A549 (cell line): ENCODE results near the gene C10orf67. TPM values are rescaled to one million over a fixed set of nuclear protein-coding genes. Genes with fewer than 3 reads are reported as not detected.

Experiments used
- ATAC-seq, 2 experiments: fragments of 200-7000 bp in 1 of 2; fragments of >200 bp in 1 of 2; cut with Nextera tagmentation in 1 of 2; cut with Tn5 transposase in 1 of 2; 3 replicates each; pipeline versions ENCODE4 v1.8.0 to v1.9.1; 2018 to 2020; ENCODE audit warnings: mild to moderate bottlenecking in 1 of 2, moderate library complexity in 1 of 2
- CTCF ChIA-PET: fragments of 300-600 bp; sonication (Branson Sonifier 250); formaldehyde crosslinking; extraction: SDS; loops from one replicate; lab custom pipeline; 2021; ENCODE audit warnings: antibody characterized with exemption, inconsistent platforms; lab: Yijun Ruan, JAX
- POLR2A ChIA-PET: fragments of 350-600 bp; formaldehyde crosslinking; extraction: SDS; loops from one replicate; lab custom pipeline; 2021; ENCODE audit warnings: antibody characterized with exemption, inconsistent platforms; lab: Yijun Ruan, JAX
- DNase-seq, 2 experiments: peaks; one replicate each; pipeline versions ENCODE4 v3.0.0 to v3.0.0-alpha.2; 2011 to 2016; ENCODE audit warnings: low read depth in 1 of 2, low spot score in 1 of 2
- FAIRE-seq: peaks from 2 replicates; lab custom pipeline; 2011; peaks lifted over from hg19 to GRCh38; lab: Jason Lieb, UNC
- H3K27ac ChIP-seq, 2 experiments: fragments of >200 bp; sonication (Bioruptor Twin); formaldehyde crosslinking; 3 replicates each; pipeline ENCODE4 v1.5.1; 2016 to 2017
- H3K4me1 ChIP-seq: fragments of >200 bp; sonication (Bioruptor Twin); formaldehyde crosslinking; 3 replicates; pipeline ENCODE4 v1.6.1; 2016
- H3K4me2 ChIP-seq: fragments of >200 bp; sonication (Bioruptor Twin); formaldehyde crosslinking; 3 replicates; pipeline ENCODE4 v1.6.1; 2016
- H3K4me3 ChIP-seq: fragments of >200 bp; sonication (Bioruptor Twin); formaldehyde crosslinking; 3 replicates; pipeline ENCODE4 v1.5.1; 2016
- H3K9me3 ChIP-seq: fragments of >200 bp; sonication (Bioruptor Twin); formaldehyde crosslinking; 3 replicates; pipeline ENCODE4 v1.6.1; 2016
- CBX2 ChIP-seq: fragments of 200-600 bp; sonication (generic); IDR thresholded peaks from 2 replicates; pipeline ENCODE4 v1.6.1; 2016; ENCODE audit warnings: low read depth, mild to moderate bottlenecking, borderline replicate concordance
- CBX8 ChIP-seq: fragments of 200-600 bp; sonication (generic); IDR thresholded peaks from 2 replicates; pipeline ENCODE4 v1.6.1; 2016
- CEBPB ChIP-seq, 2 experiments: fragments of >200 bp in 1 of 2; sonication (Bioruptor Twin) in 1 of 2; formaldehyde crosslinking in 1 of 2; IDR thresholded peaks; 2 replicates each; pipeline ENCODE4 v1.6.1; 2012 to 2016
- CHD4 ChIP-seq: fragments of 200-600 bp; sonication (generic); IDR thresholded peaks from 2 replicates; pipeline ENCODE4 v1.6.1; 2016; ENCODE audit warnings: antibody characterized with exemption, mild to moderate bottlenecking, borderline replicate concordance
- EHF ChIP-seq: fragments of 250-450 bp; sonication (Bioruptor Pico); IDR thresholded peaks from 2 replicates; pipeline ENCODE4 v1.5.0; 2020; ENCODE audit warnings: mild to moderate bottlenecking
- EP300 ChIP-seq, 2 experiments: fragments of >200 bp; sonication (Bioruptor Twin); formaldehyde crosslinking; IDR thresholded peaks; 2 replicates in 1 of 2; 3 replicates in 1 of 2; pipeline ENCODE4 v1.6.1; 2016 to 2017
- ESRRA ChIP-seq: fragments of 150-350 bp; IDR thresholded peaks from 2 replicates; pipeline ENCODE4 v1.6.1; 2014; ENCODE audit warnings: mild to moderate bottlenecking, low read length, borderline replicate concordance
- FOSL2 ChIP-seq, 2 experiments: fragments of 450-650 bp in 1 of 2; fragments of >200 bp in 1 of 2; sonication (Bioruptor Twin) in 1 of 2; formaldehyde crosslinking; IDR thresholded peaks; 2 replicates each; pipeline versions ENCODE4 v1.5.0 to v1.6.1; 2016 to 2020; ENCODE audit warnings: mild to moderate bottlenecking in 1 of 2, moderate library complexity in 1 of 2
- FOXS1 ChIP-seq: fragments of 250-450 bp; sonication (Bioruptor Pico); IDR thresholded peaks from 2 replicates; pipeline ENCODE4 v1.5.0; 2020; ENCODE audit warnings: mild to moderate bottlenecking, moderate library complexity
- GATA3 ChIP-seq: IDR thresholded peaks from 2 replicates; pipeline ENCODE4 v1.6.1; 2012; ENCODE audit warnings: borderline replicate concordance
- HDAC2 ChIP-seq: fragments of 200-600 bp; sonication (generic); IDR thresholded peaks from 2 replicates; pipeline ENCODE4 v1.6.1; 2016
- HOXA7 ChIP-seq: fragments of 250-450 bp; sonication (Bioruptor Pico); IDR thresholded peaks from 2 replicates; pipeline ENCODE4 v1.5.0; 2020; ENCODE audit warnings: mild to moderate bottlenecking, moderate library complexity
- HOXB13 ChIP-seq: fragments of 250-450 bp; sonication (Bioruptor Pico); IDR thresholded peaks from 2 replicates; pipeline ENCODE4 v1.5.0; 2020; ENCODE audit warnings: low read depth, mild to moderate bottlenecking, moderate library complexity
- MAZ ChIP-seq: fragments of 150-350 bp; IDR thresholded peaks from 2 replicates; pipeline ENCODE4 v1.6.1; 2014; ENCODE audit warnings: antibody characterized with exemption, low read depth, low read length, borderline replicate concordance
- NFE2L2 ChIP-seq: fragments of 150-350 bp; conservative IDR thresholded peaks from 2 replicates; pipeline ENCODE4 v1.6.1; 2014; ENCODE audit warnings: low read length
- RCOR1 ChIP-seq: fragments of 150-350 bp; IDR thresholded peaks from 2 replicates; pipeline ENCODE4 v1.6.1; 2014; ENCODE audit warnings: antibody characterized with exemption, low read length, low read depth
- RFX5 ChIP-seq: fragments of 450-650 bp; IDR thresholded peaks from 2 replicates; pipeline ENCODE4 v1.7.1; 2014; ENCODE audit warnings: antibody characterized with exemption, mild to moderate bottlenecking, moderate library complexity
- ZSCAN20 ChIP-seq: fragments of 250-450 bp; sonication (Bioruptor Pico); IDR thresholded peaks from 2 replicates; pipeline ENCODE4 v1.8.0; 2022; ENCODE audit warnings: mild to moderate bottlenecking, moderate library complexity
- WGBS: methylation state at CpG from one replicate; pipeline ENCODE4 v1.1.6; 2017; ENCODE audit errors: missing lambda C conversion rate; 5-methylcytosine and 5-hydroxymethylcytosine counted together
- polyA plus RNA-seq, 4 experiments: library from polyadenylated mRNA; depleted of rRNA in 3 of 4; stranded (reverse); fragments of >200 nt; fragmentation: RNase III in 1 of 4; extraction: RNeasy Plus Mini Kit Qiagen cat#74134 plus additional on column Dnase treatment in 1 of 4; gene quantifications; 2 replicates in 3 of 4; 3 replicates in 1 of 4; pipeline ENCODE4 v1.2.3, GENCODE V29; 2011 to 2017
- TF ChIP-seq, protein P1 (sequence below): fragments of 250-450 bp; sonication (Bioruptor Pico); IDR thresholded peaks from 2 replicates; pipeline ENCODE4 v1.5.0; 2021; ENCODE audit warnings: mild to moderate bottlenecking, moderate library complexity, borderline replicate concordance
- TF ChIP-seq, protein P2 (sequence below): fragments of 200-600 bp; sonication (generic); IDR thresholded peaks from 2 replicates; pipeline ENCODE4 v1.6.1; 2016; ENCODE audit warnings: antibody characterized with exemption, mild to moderate bottlenecking, moderate library complexity
- TF ChIP-seq, protein P3 (sequence below): fragments of >200 bp; sonication (Bioruptor Twin); formaldehyde crosslinking; IDR thresholded peaks from 3 replicates; pipeline ENCODE4 v1.5.1; 2016

The C10orf67 gene
- polyA plus RNA-seq, 2 of the 4 experiments (the other 2 are of a cell fraction) = 0.06 to 0.09 TPM

DNA sequence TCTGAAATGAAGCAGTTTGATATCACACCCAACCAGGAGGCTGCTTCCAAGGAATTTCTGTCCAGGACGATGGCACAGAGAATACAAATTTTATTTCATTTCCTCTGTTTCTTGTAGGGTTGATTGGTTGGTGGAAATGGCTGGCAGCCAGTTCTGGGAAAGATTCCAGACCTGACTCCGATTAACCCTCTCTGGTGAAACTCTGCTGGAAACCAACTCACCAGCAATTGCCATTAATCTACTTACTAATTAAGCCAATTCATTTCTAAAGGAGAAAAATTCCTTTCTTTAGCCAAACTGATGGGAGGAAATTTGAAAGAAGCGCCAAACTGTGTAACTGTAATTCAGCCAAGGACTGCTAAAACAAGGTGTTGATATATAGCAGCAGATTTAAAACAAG lies 141.8 kb downstream of the C10orf67 start:
- FAIRE-seq (no peak), ATAC-seq (no peak), DNase-seq (no peak)
- H3K4me2 ChIP-seq = no peak overlapping the region
- H3K4me1 ChIP-seq = no peaks in the 10 kb centered on the region
- ChIA-PET CTCF (no interaction called here), POLR2A (no interaction called here)
- H3K4me3 ChIP-seq = no peak overlapping the region
- no peaks in the 10 kb centered on the region for H3K9me3 ChIP-seq
- H3K27ac ChIP-seq = no peak overlapping the region
- WGBS = 13% methylated on average over 3 of the region's 3 CpGs
- no peak for TF ChIP-seq FOSL2 (IDR thresholded peaks at IDR 0.05)
- TF ChIP-seq FOSL2 (CRISPR knock-in tag; IDR thresholded peaks at IDR 0.05) = no peak
- TF ChIP-seq CEBPB (IDR thresholded peaks at IDR 0.05) = no peak
- TF ChIP-seq RCOR1 = no peak
- TF ChIP-seq, protein P1, sequence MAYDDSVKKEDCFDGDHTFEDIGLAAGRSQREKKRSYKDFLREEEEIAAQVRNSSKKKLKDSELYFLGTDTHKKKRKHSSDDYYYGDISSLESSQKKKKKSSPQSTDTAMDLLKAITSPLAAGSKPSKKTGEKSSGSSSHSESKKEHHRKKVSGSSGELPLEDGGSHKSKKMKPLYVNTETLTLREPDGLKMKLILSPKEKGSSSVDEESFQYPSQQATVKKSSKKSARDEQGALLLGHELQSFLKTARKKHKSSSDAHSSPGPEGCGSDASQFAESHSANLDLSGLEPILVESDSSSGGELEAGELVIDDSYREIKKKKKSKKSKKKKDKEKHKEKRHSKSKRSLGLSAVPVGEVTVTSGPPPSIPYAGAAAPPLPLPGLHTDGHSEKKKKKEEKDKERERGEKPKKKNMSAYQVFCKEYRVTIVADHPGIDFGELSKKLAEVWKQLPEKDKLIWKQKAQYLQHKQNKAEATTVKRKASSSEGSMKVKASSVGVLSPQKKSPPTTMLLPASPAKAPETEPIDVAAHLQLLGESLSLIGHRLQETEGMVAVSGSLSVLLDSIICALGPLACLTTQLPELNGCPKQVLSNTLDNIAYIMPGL (CRISPR knock-in tag) = no peak
- TF ChIP-seq, protein P2, sequence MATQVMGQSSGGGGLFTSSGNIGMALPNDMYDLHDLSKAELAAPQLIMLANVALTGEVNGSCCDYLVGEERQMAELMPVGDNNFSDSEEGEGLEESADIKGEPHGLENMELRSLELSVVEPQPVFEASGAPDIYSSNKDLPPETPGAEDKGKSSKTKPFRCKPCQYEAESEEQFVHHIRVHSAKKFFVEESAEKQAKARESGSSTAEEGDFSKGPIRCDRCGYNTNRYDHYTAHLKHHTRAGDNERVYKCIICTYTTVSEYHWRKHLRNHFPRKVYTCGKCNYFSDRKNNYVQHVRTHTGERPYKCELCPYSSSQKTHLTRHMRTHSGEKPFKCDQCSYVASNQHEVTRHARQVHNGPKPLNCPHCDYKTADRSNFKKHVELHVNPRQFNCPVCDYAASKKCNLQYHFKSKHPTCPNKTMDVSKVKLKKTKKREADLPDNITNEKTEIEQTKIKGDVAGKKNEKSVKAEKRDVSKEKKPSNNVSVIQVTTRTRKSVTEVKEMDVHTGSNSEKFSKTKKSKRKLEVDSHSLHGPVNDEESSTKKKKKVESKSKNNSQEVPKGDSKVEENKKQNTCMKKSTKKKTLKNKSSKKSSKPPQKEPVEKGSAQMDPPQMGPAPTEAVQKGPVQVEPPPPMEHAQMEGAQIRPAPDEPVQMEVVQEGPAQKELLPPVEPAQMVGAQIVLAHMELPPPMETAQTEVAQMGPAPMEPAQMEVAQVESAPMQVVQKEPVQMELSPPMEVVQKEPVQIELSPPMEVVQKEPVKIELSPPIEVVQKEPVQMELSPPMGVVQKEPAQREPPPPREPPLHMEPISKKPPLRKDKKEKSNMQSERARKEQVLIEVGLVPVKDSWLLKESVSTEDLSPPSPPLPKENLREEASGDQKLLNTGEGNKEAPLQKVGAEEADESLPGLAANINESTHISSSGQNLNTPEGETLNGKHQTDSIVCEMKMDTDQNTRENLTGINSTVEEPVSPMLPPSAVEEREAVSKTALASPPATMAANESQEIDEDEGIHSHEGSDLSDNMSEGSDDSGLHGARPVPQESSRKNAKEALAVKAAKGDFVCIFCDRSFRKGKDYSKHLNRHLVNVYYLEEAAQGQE = no peak
- TF ChIP-seq RFX5 = no peak
- TF ChIP-seq FOXS1 = no peak
- TF ChIP-seq EHF (CRISPR knock-in tag) = no peak
- no peak for TF ChIP-seq HOXA7 (CRISPR knock-in tag)
- no peak for TF ChIP-seq HDAC2
- no peak for TF ChIP-seq ZSCAN20
- TF ChIP-seq CBX8 = no peak
- no peak for TF ChIP-seq MAZ

DNA sequence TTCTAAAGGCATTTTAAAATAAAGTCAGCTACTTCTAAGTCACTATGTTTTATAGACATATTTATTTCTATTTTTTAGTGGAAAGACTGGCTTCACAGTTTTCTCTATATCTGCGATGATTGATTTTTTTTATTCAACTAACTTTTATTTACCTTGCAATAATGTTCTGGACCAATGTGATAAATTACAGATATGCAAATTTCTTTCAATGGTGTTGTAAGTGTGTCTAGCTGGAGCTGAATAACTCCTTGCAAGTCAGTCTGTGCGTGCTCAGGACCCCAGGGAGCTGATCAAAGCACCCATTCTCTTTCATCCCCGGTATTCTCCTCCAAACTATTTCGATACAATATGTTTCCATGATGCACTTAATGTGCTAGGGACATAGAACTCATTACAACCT lies 142.8 kb downstream of the C10orf67 start:
- 4% methylated on average over 4 of the region's 4 CpGs for WGBS
- no peak for ATAC-seq
- no peak overlapping the region for H3K4me3 ChIP-seq
- no peaks in the 10 kb centered on the region for H3K9me3 ChIP-seq
- no peak for TF ChIP-seq EP300 (IDR thresholded peaks at IDR 0.05)
- TF ChIP-seq, protein P3, sequence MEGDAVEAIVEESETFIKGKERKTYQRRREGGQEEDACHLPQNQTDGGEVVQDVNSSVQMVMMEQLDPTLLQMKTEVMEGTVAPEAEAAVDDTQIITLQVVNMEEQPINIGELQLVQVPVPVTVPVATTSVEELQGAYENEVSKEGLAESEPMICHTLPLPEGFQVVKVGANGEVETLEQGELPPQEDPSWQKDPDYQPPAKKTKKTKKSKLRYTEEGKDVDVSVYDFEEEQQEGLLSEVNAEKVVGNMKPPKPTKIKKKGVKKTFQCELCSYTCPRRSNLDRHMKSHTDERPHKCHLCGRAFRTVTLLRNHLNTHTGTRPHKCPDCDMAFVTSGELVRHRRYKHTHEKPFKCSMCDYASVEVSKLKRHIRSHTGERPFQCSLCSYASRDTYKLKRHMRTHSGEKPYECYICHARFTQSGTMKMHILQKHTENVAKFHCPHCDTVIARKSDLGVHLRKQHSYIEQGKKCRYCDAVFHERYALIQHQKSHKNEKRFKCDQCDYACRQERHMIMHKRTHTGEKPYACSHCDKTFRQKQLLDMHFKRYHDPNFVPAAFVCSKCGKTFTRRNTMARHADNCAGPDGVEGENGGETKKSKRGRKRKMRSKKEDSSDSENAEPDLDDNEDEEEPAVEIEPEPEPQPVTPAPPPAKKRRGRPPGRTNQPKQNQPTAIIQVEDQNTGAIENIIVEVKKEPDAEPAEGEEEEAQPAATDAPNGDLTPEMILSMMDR = no peak
- TF ChIP-seq HOXB13 = no peak
- FAIRE-seq = no peak
- H3K4me1 ChIP-seq = no peaks in the 10 kb centered on the region
- no peak for DNase-seq
- ChIA-PET POLR2A (interaction anchor here (0.7 kb wide), 1 partner anchor 182 kb away, joined by 4 read pairs; no protein-coding TSS in a partner anchor), CTCF (interaction anchor here (0.7 kb wide), 1 partner anchor 1350 kb away, joined by 3 read pairs; no protein-coding TSS in a partner anchor)
- H3K4me2 ChIP-seq = no peak overlapping the region
- no peak overlapping the region for H3K27ac ChIP-seq

DNA sequence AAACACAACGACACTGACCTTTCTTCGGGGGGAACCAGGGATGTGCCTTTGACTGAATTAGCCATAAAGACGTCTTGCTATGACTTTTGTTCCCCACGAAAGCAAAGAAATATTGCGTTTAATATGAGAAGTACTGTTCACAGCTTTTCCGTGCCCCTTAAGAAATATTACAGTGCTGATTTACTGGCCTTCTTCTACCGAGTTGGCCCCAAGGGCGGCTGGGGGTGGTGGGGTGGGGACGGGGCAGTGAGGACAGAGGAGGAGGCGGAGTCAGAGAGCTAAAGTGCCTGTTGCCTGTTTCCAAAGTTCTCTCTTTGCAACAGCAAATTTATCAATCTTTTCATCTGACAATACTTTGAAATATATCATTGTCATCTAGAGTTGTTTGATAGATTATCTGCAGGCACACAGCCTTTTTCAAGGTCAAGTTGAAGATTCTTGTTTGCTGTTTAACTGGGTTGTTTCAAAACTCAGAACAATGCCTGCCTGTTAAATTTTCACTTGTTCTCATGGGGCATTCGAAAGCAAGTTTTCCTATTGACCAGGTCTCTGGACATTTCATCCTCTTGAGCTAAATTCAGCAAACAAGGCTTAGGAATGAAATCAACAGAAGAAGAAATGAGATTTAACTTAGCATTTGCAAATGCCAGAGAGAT lies 143.5 kb downstream of the C10orf67 start:
- POLR2A ChIA-PET = no interaction called here
- FAIRE-seq = no peak
- 6% methylated on average over 11 of the region's 11 CpGs for WGBS

More for the DNA sequence above, 143.5 kb downstream of the C10orf67 start:
- no peaks in the 10 kb centered on the region for H3K4me1 ChIP-seq
- TF ChIP-seq NFE2L2 (no peak), CBX2 (no peak), GATA3 (no peak), CHD4 (no peak), ESRRA (no peak)
- H3K4me3 ChIP-seq = no peak overlapping the region
- no peaks in the 10 kb centered on the region for H3K9me3 ChIP-seq
- no peak for DNase-seq
- ATAC-seq = no peak
- CTCF ChIA-PET = no interaction called here
- H3K4me2 ChIP-seq = no peak overlapping the region
- no peak overlapping the region for H3K27ac ChIP-seq
